Thymus (tissue), 11 donors: ENCODE measurements around the gene SLC22A1. TPM values are rescaled to one million over a fixed set of nuclear protein-coding genes. Genes with fewer than 3 reads are reported as not detected.
"Not testable (repeated sequence)": the region's sequence is repeated elsewhere in the genome, so short reads cannot be mapped to it uniquely, and the experiment has no call there.

ENCODE experiments used
- DNase-seq, 9 donors: peaks; one replicate each; pipeline ENCODE4 v3.0.0-alpha.2; 2013; ENCODE audit warnings: low spot score in 9 of 9, low read depth in 6 of 9, missing footprints in 1 of 9
- H3K27ac ChIP-seq, 2 donors: one replicate each; pipeline ENCODE4 v1.5.1; 2013; ENCODE audit warnings: control low read depth in 1 of 2, low read depth in 1 of 2, low read length in 1 of 2, mild to moderate bottlenecking in 1 of 2, moderate library complexity in 1 of 2
- H3K27me3 ChIP-seq, 2 donors: one replicate each; pipeline ENCODE4 v1.5.1; 2013; ENCODE audit warnings: low read length in 1 of 2; ENCODE audit not compliant: control insufficient read depth in 2 of 2, insufficient read depth in 1 of 2
- H3K36me3 ChIP-seq, 2 donors: one replicate each; pipeline ENCODE4 v1.5.1; 2013; ENCODE audit warnings: low read length in 1 of 2, mild to moderate bottlenecking in 1 of 2, moderate library complexity in 1 of 2; ENCODE audit not compliant: control insufficient read depth in 2 of 2, insufficient read depth in 2 of 2
- H3K4me1 ChIP-seq, 2 donors: one replicate each; pipeline ENCODE4 v1.5.1; 2013; ENCODE audit warnings: low read length in 2 of 2; ENCODE audit not compliant: control insufficient read depth in 2 of 2, insufficient read depth in 2 of 2
- H3K4me3 ChIP-seq, 2 donors: one replicate each; pipeline ENCODE4 v1.5.1; 2013; ENCODE audit warnings: low read length in 2 of 2, control low read depth in 1 of 2, mild to moderate bottlenecking in 1 of 2
- H3K9me3 ChIP-seq, 2 donors: one replicate each; pipeline ENCODE4 v1.5.1; 2013; ENCODE audit warnings: low read length in 1 of 2, mild to moderate bottlenecking in 1 of 2; ENCODE audit not compliant: control insufficient read depth in 2 of 2, insufficient read depth in 1 of 2
- WGBS: extraction: QIAGEN DNeasy Blood & Tissue Kit; methylation state at CpG from one replicate; pipeline ENCODE4 v1.1.7; 2013; 5-methylcytosine and 5-hydroxymethylcytosine counted together
- polyA plus RNA-seq: library from polyadenylated mRNA; stranded (reverse); fragments of 200-250 nt; gene quantifications from one replicate; pipeline ENCODE4 v1.2.3, GENCODE V29; 2013
- total RNA-seq: library from RNA; stranded (reverse); fragments of 120-200 nt; gene quantifications from one replicate; pipeline ENCODE4 v1.2.4, GENCODE V29; 2013
- donor health status: healthy.

SLC22A1 gene
- total and polyA plus RNA-seq, 2 donors = 0.28 to 1.7 TPM

DNA sequence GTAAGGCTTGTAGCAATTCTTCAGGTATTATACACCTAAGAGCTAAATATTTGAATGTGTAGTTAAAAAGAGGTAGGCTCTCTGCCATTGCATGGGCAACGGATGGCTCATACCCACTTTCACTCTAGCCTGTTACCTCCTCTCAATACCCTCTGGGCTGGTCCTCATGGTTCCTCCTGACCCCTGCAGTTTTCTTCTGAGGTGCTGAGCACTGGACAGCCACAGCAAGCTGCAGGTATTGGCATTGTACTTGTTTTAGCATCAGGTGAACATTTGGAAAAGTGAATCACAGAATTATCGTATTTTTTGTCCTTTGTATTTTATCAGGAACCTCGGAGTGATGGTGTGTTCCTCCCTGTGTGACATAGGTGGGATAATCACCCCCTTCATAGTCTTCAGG lies 32.9 kb downstream of the SLC22A1 start:
- Histone ChIP-seq H3K4me1 (no peaks in the 10 kb centered on the region), H3K4me3 (no peak overlapping the region), H3K36me3 (no peaks in the 10 kb centered on the region), H3K9me3 (no peaks in the 10 kb centered on the region), H3K27me3 (no peaks in the 10 kb centered on the region), H3K27ac (no peak overlapping the region)
- 95% methylated on average over 3 of the region's 3 CpGs for WGBS
- no peak for DNase-seq

DNA sequence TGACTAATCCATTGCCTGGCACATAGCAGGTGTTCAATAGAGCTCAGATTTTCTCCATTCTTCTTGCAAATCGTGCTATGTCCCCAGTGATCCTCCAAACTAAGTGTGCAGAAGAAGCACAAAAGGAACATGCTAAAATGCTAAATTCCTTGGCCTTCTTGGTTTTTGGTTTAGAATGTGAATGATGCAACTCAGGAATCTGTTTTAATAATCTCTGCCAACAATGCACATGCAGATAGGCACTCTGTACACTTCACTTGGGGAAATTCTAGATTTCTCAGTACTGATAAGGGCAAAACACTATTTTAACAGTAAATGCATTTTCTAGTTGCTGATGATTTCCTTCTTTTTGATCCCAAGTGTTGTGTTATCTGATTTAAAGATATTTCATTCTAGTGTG lies 35.2 kb downstream of the SLC22A1 start:
- no peaks in the 10 kb centered on the region for H3K4me1 ChIP-seq
- H3K36me3 ChIP-seq = no peaks in the 10 kb centered on the region
- no peaks in the 10 kb centered on the region for H3K27me3 ChIP-seq
- H3K4me3 ChIP-seq = no peak overlapping the region
- no peaks in the 10 kb centered on the region for H3K9me3 ChIP-seq
- H3K27ac ChIP-seq = no peak overlapping the region
- 88% methylated on average over 1 of the region's 1 CpG for WGBS
- no peak for DNase-seq

DNA sequence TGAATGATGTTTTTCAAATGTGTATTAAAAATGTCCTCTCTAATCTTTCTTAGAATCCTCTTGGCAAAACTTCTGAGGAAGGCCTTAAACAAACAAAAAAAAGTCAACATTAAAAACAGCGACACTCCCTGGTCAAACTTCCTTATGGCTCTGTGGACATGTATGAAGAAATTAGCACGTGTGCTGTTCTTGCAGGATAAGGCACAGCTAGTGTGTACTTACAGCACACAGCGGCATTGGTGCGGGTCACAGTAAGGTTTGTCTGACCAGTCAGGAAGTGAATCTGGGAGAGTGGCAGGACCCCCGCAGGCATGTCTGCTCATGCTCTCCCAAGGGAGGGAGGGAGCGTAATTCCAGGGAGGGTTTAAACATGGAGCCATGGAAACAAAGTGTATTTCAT lies 38.8 kb downstream of the SLC22A1 start:
- Histone ChIP-seq H3K4me1 (no peaks in the 10 kb centered on the region), H3K9me3 (no peaks in the 10 kb centered on the region), H3K4me3 (no peak overlapping the region), H3K36me3 (no peaks in the 10 kb centered on the region), H3K27me3 (no peaks in the 10 kb centered on the region), H3K27ac (no peak overlapping the region)
- 79% methylated on average over 6 of the region's 6 CpGs for WGBS
- DNase-seq = no peak

DNA sequence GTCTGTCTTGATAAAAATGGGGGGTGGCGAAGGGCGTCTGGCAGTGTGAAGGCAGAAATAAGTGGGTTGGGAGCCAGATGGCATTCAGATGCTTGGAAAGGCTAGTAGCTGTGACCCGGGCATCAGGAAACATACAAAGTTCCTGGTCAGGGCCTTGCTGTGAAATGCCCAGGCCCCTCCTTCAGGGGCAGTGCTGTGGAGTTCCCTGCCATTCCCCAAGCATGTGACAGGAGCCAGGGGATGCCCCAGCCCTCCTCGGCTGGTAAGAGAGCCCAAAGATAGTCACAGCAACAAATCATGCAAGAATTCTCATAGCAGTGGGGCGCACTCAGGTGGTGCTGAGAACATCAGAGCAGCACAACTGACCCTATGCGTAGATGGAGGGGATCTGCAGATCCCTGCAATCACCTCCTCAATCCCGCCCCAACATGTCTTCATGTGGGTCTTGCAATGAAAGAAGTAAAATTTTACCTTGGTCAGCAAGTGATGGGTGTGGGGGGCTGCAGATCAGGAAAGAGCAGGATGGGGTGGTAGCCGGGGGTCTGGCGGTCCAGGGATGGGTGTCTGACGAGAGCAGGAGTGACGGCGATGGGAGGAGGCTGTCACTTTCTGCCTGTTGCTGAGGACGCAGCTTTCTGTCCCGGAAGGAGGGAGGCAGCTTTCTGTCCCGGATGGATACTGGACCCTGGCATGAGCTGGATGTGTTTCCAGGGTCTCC lies 39.5 kb downstream of the SLC22A1 start:
- no peaks in the 10 kb centered on the region for H3K27me3 ChIP-seq
- H3K4me3 ChIP-seq = no peak overlapping the region
- H3K9me3 ChIP-seq = no peaks in the 10 kb centered on the region
- no peaks in the 10 kb centered on the region for H3K4me1 ChIP-seq
- 87% methylated on average over 15 of the region's 15 CpGs for whole genome bisulfite sequencing
- no peaks in the 10 kb centered on the region for H3K36me3 ChIP-seq
- DNase-seq = no peak
- no peak overlapping the region for H3K27ac ChIP-seq

DNA sequence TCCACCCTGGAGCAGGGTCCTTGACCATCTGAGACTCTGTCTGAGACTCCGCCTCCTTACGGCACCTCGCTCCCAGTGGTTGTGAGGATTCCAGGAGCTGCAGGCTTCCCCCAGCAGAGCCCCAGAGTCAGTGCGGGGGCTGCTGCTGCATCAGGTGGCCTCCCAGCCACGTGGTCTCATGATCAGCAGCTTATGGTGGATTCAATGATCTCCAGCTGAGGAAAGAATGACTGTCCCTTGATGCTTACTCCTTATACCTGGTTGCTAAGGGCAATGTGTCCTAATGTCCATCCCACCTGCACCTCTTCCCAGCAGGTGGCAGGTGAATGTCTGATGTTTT lies 40.0 kb downstream of the SLC22A1 start:
- DNase-seq = no peak
- Histone ChIP-seq H3K27ac (no peak overlapping the region), H3K27me3 (no peaks in the 10 kb centered on the region), H3K4me1 (no peaks in the 10 kb centered on the region), H3K9me3 (no peaks in the 10 kb centered on the region), H3K4me3 (no peak overlapping the region), H3K36me3 (no peaks in the 10 kb centered on the region)
- WGBS = 75% methylated on average over 5 of the region's 5 CpGs

DNA sequence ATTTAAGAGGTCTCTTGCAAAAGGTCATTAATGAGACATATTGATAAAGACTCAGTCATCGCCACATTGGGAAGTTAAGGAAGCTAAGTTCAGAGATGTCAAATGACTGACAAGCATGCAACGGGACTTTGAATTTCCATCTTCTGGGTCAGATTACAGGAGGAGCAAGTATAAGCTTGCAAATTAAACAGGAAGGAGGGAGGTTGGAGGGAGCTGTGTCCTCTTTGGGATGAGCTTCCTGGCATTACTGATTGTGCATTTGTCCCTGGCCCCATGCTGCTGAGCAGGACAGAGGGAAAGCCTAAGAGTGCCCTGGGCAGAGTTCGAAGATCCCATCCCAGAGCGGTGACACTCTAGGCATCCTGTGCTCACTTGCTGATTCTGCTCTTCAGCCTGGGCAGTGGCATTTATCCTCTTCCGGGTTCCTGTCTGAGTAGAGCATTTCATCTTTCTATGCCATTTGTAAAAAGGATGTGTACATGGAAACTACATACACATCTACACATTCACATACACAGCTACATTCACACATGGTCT lies 40.5 kb downstream of the SLC22A1 start:
- no peak for DNase-seq
- Histone ChIP-seq H3K9me3 (peaks cover 0 to under 1% of the 10 kb centered on the region in 2 donors), H3K27me3 (no peaks in the 10 kb centered on the region), H3K4me1 (no peaks in the 10 kb centered on the region), H3K4me3 (no peak overlapping the region), H3K36me3 (no peaks in the 10 kb centered on the region), H3K27ac (no peak overlapping the region)
- 91% methylated on average over 5 of the region's 5 CpGs for WGBS

DNA sequence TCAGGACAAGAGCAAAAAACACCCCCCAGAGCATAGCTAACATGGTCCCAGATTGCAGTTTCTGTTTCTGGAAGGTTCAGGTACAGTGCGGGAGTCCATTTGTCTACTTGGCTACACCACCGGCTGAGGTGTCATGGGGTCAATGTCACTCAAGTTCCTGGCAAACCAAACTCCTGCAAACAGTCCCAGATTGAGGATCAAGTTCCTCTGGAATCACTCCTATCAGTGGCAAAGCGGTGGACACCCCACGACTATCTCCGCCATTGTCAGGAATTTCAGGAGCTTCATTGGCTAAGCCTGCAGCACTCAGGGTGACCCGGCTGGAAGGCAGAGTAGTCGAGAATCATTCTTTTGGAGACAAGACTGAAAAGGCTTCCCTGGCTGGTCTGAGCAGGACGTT lies 41.8 kb downstream of the SLC22A1 start:
- H3K36me3 ChIP-seq = no peaks in the 10 kb centered on the region

DNA sequence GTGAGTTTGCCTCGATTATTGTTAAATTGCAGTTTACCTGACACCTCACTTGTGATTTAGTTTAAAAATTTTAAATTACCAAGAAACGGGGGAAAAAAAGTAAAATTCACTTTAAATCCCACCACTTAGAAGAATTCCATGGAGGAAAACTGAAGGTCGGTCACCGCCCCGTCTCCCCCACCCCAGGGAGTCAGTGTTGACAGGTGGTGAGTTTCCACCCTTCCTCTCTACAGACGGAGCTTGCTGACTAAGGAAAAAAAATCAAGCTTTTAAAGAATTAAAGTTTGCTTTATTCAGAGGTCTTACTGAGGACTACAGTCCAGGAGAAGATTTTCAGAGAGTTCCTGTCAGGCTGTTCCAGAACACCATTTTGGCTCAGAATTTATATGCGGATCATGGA lies 42.3 kb downstream of the SLC22A1 start:
- Histone ChIP-seq H3K9me3 (peaks cover 0 to 3% of the 10 kb centered on the region in 2 donors), H3K4me1 (no peaks in the 10 kb centered on the region), H3K27me3 (no peaks in the 10 kb centered on the region), H3K36me3 (no peaks in the 10 kb centered on the region), H3K4me3 (no peak overlapping the region), H3K27ac (no peak overlapping the region)
- no peak for DNase-seq
- WGBS = 81% methylated on average over 7 of the region's 7 CpGs

More for the DNA sequence above, 41.8 kb downstream of the SLC22A1 start:
- Histone ChIP-seq H3K9me3 (peaks cover 0 to 3% of the 10 kb centered on the region in 2 donors), H3K27ac (no peak overlapping the region), H3K27me3 (no peaks in the 10 kb centered on the region), H3K4me1 (no peaks in the 10 kb centered on the region), H3K4me3 (no peak overlapping the region)
- 89% methylated on average over 8 of the region's 8 CpGs for WGBS
- no peak for DNase-seq

DNA sequence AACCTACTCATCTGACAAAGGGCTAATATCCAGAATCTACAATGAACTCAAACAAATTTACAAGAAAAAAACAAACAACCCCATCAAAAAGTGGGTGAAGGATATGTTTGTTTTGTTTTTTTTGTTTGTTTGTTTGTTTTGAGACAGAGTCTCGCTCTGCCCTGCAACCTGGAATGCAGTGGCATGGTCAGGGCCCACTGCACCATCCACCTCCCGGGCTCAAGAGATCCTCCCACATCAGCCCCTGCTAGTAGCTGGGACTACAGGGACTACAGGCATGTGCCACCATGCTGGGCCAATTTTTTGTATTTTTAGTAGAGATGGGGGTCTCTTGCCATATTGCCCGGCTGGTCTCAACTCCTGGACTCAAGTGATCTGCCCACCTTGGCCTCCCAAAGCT lies 44.3 kb downstream of the SLC22A1 start:
- 91% methylated on average over 3 of the region's 3 CpGs for WGBS
- not testable (repeated sequence) for DNase-seq

More for the DNA sequence above, 44.3 kb downstream of the SLC22A1 start:
- H3K27ac ChIP-seq, H3K4me3 ChIP-seq, H3K36me3 ChIP-seq, H3K27me3 ChIP-seq, H3K9me3 ChIP-seq, H3K4me1 ChIP-seq: not testable (repeated sequence)
